IMR-90 (cell line): Measurements from ENCODE around the gene GRM2. TPM values are rescaled to one million over a fixed set of nuclear protein-coding genes. Genes with fewer than 3 reads are reported as not detected.

ENCODE experiments used
- ATAC-seq: fragments of 200-7000 bp; cut with Tn5 transposase; 2 replicates; pipeline ENCODE4 v1.9.1; 2020; ENCODE audit warnings: low read depth, mild to moderate bottlenecking, moderate library complexity
- BruUV-seq: library from RNA; stranded (reverse); fragments of 400-500 nt; replicated peaks from 2 replicates; lab custom pipeline; 2021; lab: Mats Ljungman, UMichigan
- CTCF ChIA-PET: fragments of 300-600 bp; formaldehyde crosslinking; extraction: SDS; loops from one replicate; lab custom pipeline; 2021; ENCODE audit warnings: antibody characterized with exemption; lab: Yijun Ruan, JAX
- POLR2A ChIA-PET: fragments of 300-600 bp; sonication (Branson Sonifier 250); formaldehyde crosslinking; loops from one replicate; lab custom pipeline; 2022; ENCODE audit warnings: antibody characterized with exemption; ENCODE audit not compliant: unreplicated experiment; lab: Charles Lee
- DNase-seq: peaks from one replicate; pipeline ENCODE4 v3.0.0; 2013
- H2AFZ ChIP-seq: replicated peaks from 2 replicates; pipeline ENCODE3; 2013; ENCODE audit warnings: low read length, mild to moderate bottlenecking; ENCODE audit not compliant: poor library complexity
- H2AK5ac ChIP-seq: 2 replicates; pipeline ENCODE4 v1.6.1; 2013; ENCODE audit warnings: low read depth, low read length, inconsistent platforms
- H2AK9ac ChIP-seq: replicated peaks from 2 replicates; pipeline ENCODE3; 2013; ENCODE audit warnings: mild to moderate bottlenecking, low read depth, low read length, moderate library complexity; ENCODE audit not compliant: poor library complexity
- H2BK120ac ChIP-seq: 2 replicates; pipeline ENCODE4 v1.6.1; 2013; ENCODE audit warnings: low read depth, low read length, inconsistent platforms
- H2BK15ac ChIP-seq: 3 replicates; pipeline ENCODE4 v1.6.1; 2013; ENCODE audit warnings: low read depth, low read length, inconsistent platforms
- H2BK20ac ChIP-seq: 2 replicates; pipeline ENCODE4 v1.6.1; 2013; ENCODE audit warnings: low read depth, mild to moderate bottlenecking, inconsistent platforms, low read length, moderate library complexity
- H2BK5ac ChIP-seq: 2 replicates; pipeline ENCODE4 v1.6.1; 2013; ENCODE audit warnings: mild to moderate bottlenecking, low read depth, low read length, inconsistent platforms; ENCODE audit not compliant: poor library complexity, severe bottlenecking
- H3K14ac ChIP-seq: replicated peaks from 2 replicates; pipeline ENCODE4 v1.6.1; 2013; ENCODE audit warnings: low read depth, low read length, inconsistent platforms
- H3K18ac ChIP-seq: 2 replicates; pipeline ENCODE4 v1.6.1; 2013; ENCODE audit warnings: low read depth, low read length, control low read depth
- H3K23ac ChIP-seq: 2 replicates; pipeline ENCODE4 v1.6.1; 2013; ENCODE audit warnings: low read depth, low read length, inconsistent platforms
- H3K27ac ChIP-seq: 2 replicates; pipeline ENCODE4 v1.5.1; 2013; ENCODE audit warnings: mild to moderate bottlenecking, control low read depth, low read length; ENCODE audit not compliant: insufficient read depth
- H3K27me3 ChIP-seq: 2 replicates; pipeline ENCODE4 v1.6.1; 2013; ENCODE audit warnings: low read length; ENCODE audit not compliant: control insufficient read depth, insufficient read depth
- H3K36me3 ChIP-seq: 2 replicates; pipeline ENCODE4 v1.6.1; 2013; ENCODE audit warnings: low read length, mixed read lengths; ENCODE audit not compliant: control insufficient read depth, insufficient read depth
- H3K4ac ChIP-seq: 2 replicates; pipeline ENCODE4 v1.6.1; 2013; ENCODE audit warnings: low read depth, low read length, inconsistent platforms
- H3K4me1 ChIP-seq: 2 replicates; pipeline ENCODE4 v1.6.1; 2013; ENCODE audit warnings: low read length, mixed read lengths; ENCODE audit not compliant: control insufficient read depth, insufficient read depth
- H3K4me2 ChIP-seq: 2 replicates; pipeline ENCODE4 v1.6.1; 2013; ENCODE audit warnings: low read depth, mild to moderate bottlenecking, control low read depth, low read length, moderate library complexity
- H3K4me3 ChIP-seq: 2 replicates; pipeline ENCODE4 v1.5.1; 2013; ENCODE audit warnings: low read depth, mild to moderate bottlenecking, control low read depth, low read length, moderate library complexity; ENCODE audit not compliant: insufficient read depth
- H3K56ac ChIP-seq: 2 replicates; pipeline ENCODE4 v1.6.1; 2013; ENCODE audit warnings: low read length, inconsistent platforms; ENCODE audit not compliant: insufficient read depth; ENCODE audit errors: extremely low read depth
- H3K79me1 ChIP-seq, 2 experiments: 2 replicates each; pipeline ENCODE4 v1.6.1; 2013; ENCODE audit warnings: low read length in 2 of 2, inconsistent platforms in 1 of 2, low read depth in 1 of 2
- H3K9ac ChIP-seq: 2 replicates; pipeline ENCODE4 v1.6.1; 2013; ENCODE audit warnings: low read depth, low read length, control low read depth
- H3K9me1 ChIP-seq: 2 replicates; pipeline ENCODE4 v1.6.1; 2013; ENCODE audit warnings: low read length, inconsistent platforms; ENCODE audit not compliant: insufficient read depth
- H3K9me3 ChIP-seq: 2 replicates; pipeline ENCODE4 v1.6.1; 2013; ENCODE audit warnings: low read length; ENCODE audit not compliant: control insufficient read depth, insufficient read depth
- H4K20me1 ChIP-seq: 2 replicates; pipeline ENCODE4 v1.6.1; 2013; ENCODE audit warnings: low read length, inconsistent platforms; ENCODE audit not compliant: insufficient read depth
- H4K5ac ChIP-seq: 2 replicates; pipeline ENCODE4 v1.6.1; 2013; ENCODE audit warnings: mild to moderate bottlenecking, low read depth, low read length, control low read depth
- H4K8ac ChIP-seq, 2 experiments: 2 replicates each; pipeline ENCODE4 v1.6.1; 2013; ENCODE audit warnings: low read depth in 2 of 2, low read length in 2 of 2, control low read depth in 1 of 2, inconsistent platforms in 1 of 2
- H4K91ac ChIP-seq: 2 replicates; pipeline ENCODE4 v1.6.1; 2013; ENCODE audit warnings: low read depth, low read length, inconsistent platforms; ENCODE audit not compliant: insufficient read depth
- BHLHE40 ChIP-seq: fragments of 150-350 bp; IDR thresholded peaks from 2 replicates; pipeline ENCODE4 v1.6.1; 2016; ENCODE audit warnings: mild to moderate bottlenecking, low read depth, low read length
- MXI1 ChIP-seq: IDR thresholded peaks from 2 replicates; pipeline ENCODE4 v1.6.1; 2012; ENCODE audit warnings: low read depth, mild to moderate bottlenecking, low read length, moderate library complexity, borderline replicate concordance
- NFE2L2 ChIP-seq: fragments of 150-350 bp; IDR thresholded peaks from 2 replicates; pipeline ENCODE4 v1.6.1; 2016; ENCODE audit warnings: low read depth, mild to moderate bottlenecking, low read length
- RAD21 ChIP-seq: IDR thresholded peaks from 2 replicates; pipeline ENCODE4 v1.6.1; 2012; ENCODE audit warnings: low read length, improper control_type of control experiment
- USF2 ChIP-seq: fragments of 150-350 bp; IDR thresholded peaks from 2 replicates; pipeline ENCODE4 v1.6.1; 2017; ENCODE audit warnings: mild to moderate bottlenecking, antibody characterized with exemption, low read length, low read depth
- WGBS, 2 experiments: methylation state at CpG; one replicate each; pipeline versions ENCODE4 v1.1.5 to v1.1.7; 2013; ENCODE audit warnings: missing lambda C conversion rate in 2 of 2; ENCODE audit not compliant: insufficient read length in 1 of 2; ENCODE audit errors: extremely low coverage in 2 of 2; 5-methylcytosine and 5-hydroxymethylcytosine counted together
- dilution Hi-C: fragments of 300-500 bp; cut with HindIII; formaldehyde crosslinking; loops from one replicate; pipeline ENCODE4 v1.14.3; 2018; ENCODE audit warnings: low sequenced_read_pairs; ENCODE audit not compliant: unreplicated experiment
- in situ Hi-C: fragments of 300-500 bp; cut with MboI; formaldehyde crosslinking; loops from 3 replicates; pipeline ENCODE4 v1.14.3; 2019; ENCODE audit warnings: low sequenced_read_pairs, inconsistent platforms, mixed read lengths
- intact Hi-C: fragments of 100-400 bp; cut with micrococcal nuclease; formaldehyde crosslinking; loops from 2 replicates; pipeline ENCODE4 v1.10.0; 2022
- polyA plus RNA-seq, 3 experiments: library from polyadenylated mRNA; depleted of rRNA; stranded (reverse); fragments of >200 nt; gene quantifications; 2 replicates each; pipeline ENCODE4 v1.2.3, GENCODE V29; 2012; ENCODE audit warnings: low replicate concordance in 1 of 3
- total RNA-seq: library from RNA; depleted of rRNA; stranded (reverse); fragments of >200 nt; gene quantifications from 2 replicates; pipeline ENCODE4 v1.2.3, GENCODE V29; 2012

GRM2 gene
- total and polyA plus RNA-seq, 2 of the 4 experiments (the other 2 are of a cell fraction): under 0.01 to 0.14 TPM

- Histone ChIP-seq H2AFZ (peak overlapping the region; percentile 93), H4K5ac (peak overlapping the region; percentile 54; the same call in 1 of the 2 replicates), H3K14ac (peak overlapping the region; percentile 34; the same call in 1 of the 2 replicates), H4K8ac (peak overlapping the region; percentile 82 to 84; a peak in 3 of 4 replicates), H2BK15ac (no peak overlapping the region), H4K20me1 (peaks cover 8% of the 10 kb centered on the region; the same call in 1 of the 2 replicates), H3K23ac (peak overlapping the region; percentile 40; the same call in 1 of the 2 replicates), H2BK120ac (no peak overlapping the region), H2AK5ac (peak overlapping the region; percentile 15; the same call in 1 of the 2 replicates), H3K9ac (peak overlapping the region; percentile 82), H2BK5ac (peak overlapping the region; percentile 68), H3K27ac (peak overlapping the region; percentile 79), H3K4me1 (peaks cover 12% of the 10 kb centered on the region), H3K4me2 (peak overlapping the region; percentile 88), H2BK20ac (no peak overlapping the region), H4K91ac (0 out of 2 replicates have a peak overlapping the region, but pooled peaks have one; percentile 48), H3K79me1 (peaks cover 0 to 58% of the 10 kb centered on the region in 2 experiments; a peak in 2 of 4 replicates), H3K4me3 (peak overlapping the region; percentile 87), H3K18ac (no peak overlapping the region), H3K4ac (peak overlapping the region; percentile 44), H3K9me1 (peaks cover 12% of the 10 kb centered on the region), H3K9me3 (no peaks in the 10 kb centered on the region), H3K27me3 (no peaks in the 10 kb centered on the region), H3K56ac (0 out of 2 replicates have a peak overlapping the region, but pooled peaks have one; percentile 19), H2AK9ac (peak overlapping the region; percentile 87), H3K36me3 (peaks cover 4% of the 10 kb centered on the region; the same call in 1 of the 2 replicates)
- WGBS, 2 experiments: 3% methylated on average over 15 of the region's 40 CpGs; no CpG with 5 or more reads in 1 of the 2 experiments
- no TSS peak for BruUV-seq
- TF ChIP-seq NFE2L2: no peak
- TF ChIP-seq USF2: peak; percentile 7; the same call in 1 of the 2 replicates
- peak; percentile 77; the same call in 1 of the 2 replicates for TF ChIP-seq MXI1
- TF ChIP-seq RAD21: no peak
- TF ChIP-seq BHLHE40: peak; percentile 93
- dilution Hi-C loops (no loop called here), intact Hi-C loops (loop anchor here (1.0 to 5.0 kb wide), 2 partner anchors 134 to 1105 kb away; partner anchors contain the start of genes C3orf18, HEMK1 and RAD54L2), in situ Hi-C loops (no loop called here)
- ChIA-PET POLR2A (no interaction called here), CTCF (interaction anchor here (0.7 kb wide), 1 partner anchor 11 kb away, joined by 4 read pairs; no protein-coding TSS in a partner anchor)
- ATAC-seq (peak; percentile 63), DNase-seq (peak; percentile 41)
These were observed 35.0 kb upstream of the GRM2 start for GRCh38 chr3:51671734-51672475.
